BJ (cell line): ENCODE data around the gene DTHD1. TPM values are rescaled to one million over a fixed set of nuclear protein-coding genes. Genes with fewer than 3 reads are reported as not detected.

Experiments
- CTCF ChIA-PET: fragments of 350-600 bp; formaldehyde crosslinking; extraction: SDS; loops from one replicate; lab custom pipeline; 2021; ENCODE audit warnings: antibody characterized with exemption, inconsistent platforms; lab: Yijun Ruan, JAX
- POLR2A ChIA-PET: fragments of 300-600 bp; sonication (Branson Sonifier 250); formaldehyde crosslinking; extraction: SDS; loops from one replicate; lab custom pipeline; 2021; ENCODE audit warnings: antibody characterized with exemption; lab: Charles Lee
- DNase-seq: peaks from one replicate; pipeline ENCODE4 v3.0.0-alpha.2; 2011; ENCODE audit warnings: low read depth
- H3K27me3 ChIP-seq: 2 replicates; pipeline ENCODE4 v1.6.0; 2011; ENCODE audit warnings: low read length; ENCODE audit not compliant: control insufficient read depth, insufficient read depth
- H3K36me3 ChIP-seq: 2 replicates; pipeline ENCODE4 v1.5.1; 2011; ENCODE audit warnings: low read length; ENCODE audit not compliant: control insufficient read depth, insufficient read depth
- H3K4me3 ChIP-seq: 2 replicates; pipeline ENCODE4 v1.5.1; 2011; ENCODE audit warnings: low read depth, mild to moderate bottlenecking, control low read depth, low read length
- polyA plus RNA-seq: library from polyadenylated mRNA; depleted of rRNA; stranded (reverse); fragments of >200 nt; gene quantifications from 2 replicates; pipeline ENCODE4 v1.2.3, GENCODE V29; 2011
- TF ChIP-seq, protein P1 (sequence below): IDR thresholded peaks from 2 replicates; pipeline ENCODE4 v1.5.1; 2011; ENCODE audit warnings: low read depth, mild to moderate bottlenecking, control low read depth, inconsistent platforms, low read length, moderate library complexity; ENCODE audit not compliant: insufficient read depth

Gene DTHD1
- polyA plus RNA-seq, 1 experiment = not detected

GRCh38 chr4:36273276-36273675 lies 8.1 kb upstream of the DTHD1 start:
- TF ChIP-seq, protein P1, sequence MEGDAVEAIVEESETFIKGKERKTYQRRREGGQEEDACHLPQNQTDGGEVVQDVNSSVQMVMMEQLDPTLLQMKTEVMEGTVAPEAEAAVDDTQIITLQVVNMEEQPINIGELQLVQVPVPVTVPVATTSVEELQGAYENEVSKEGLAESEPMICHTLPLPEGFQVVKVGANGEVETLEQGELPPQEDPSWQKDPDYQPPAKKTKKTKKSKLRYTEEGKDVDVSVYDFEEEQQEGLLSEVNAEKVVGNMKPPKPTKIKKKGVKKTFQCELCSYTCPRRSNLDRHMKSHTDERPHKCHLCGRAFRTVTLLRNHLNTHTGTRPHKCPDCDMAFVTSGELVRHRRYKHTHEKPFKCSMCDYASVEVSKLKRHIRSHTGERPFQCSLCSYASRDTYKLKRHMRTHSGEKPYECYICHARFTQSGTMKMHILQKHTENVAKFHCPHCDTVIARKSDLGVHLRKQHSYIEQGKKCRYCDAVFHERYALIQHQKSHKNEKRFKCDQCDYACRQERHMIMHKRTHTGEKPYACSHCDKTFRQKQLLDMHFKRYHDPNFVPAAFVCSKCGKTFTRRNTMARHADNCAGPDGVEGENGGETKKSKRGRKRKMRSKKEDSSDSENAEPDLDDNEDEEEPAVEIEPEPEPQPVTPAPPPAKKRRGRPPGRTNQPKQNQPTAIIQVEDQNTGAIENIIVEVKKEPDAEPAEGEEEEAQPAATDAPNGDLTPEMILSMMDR = no peak
- Histone ChIP-seq H3K36me3 (no peaks in the 10 kb centered on the region), H3K4me3 (no peak overlapping the region), H3K27me3 (no peaks in the 10 kb centered on the region)
- ChIA-PET CTCF (no interaction called here), POLR2A (no interaction called here)
- DNase-seq = no peak

DNA sequence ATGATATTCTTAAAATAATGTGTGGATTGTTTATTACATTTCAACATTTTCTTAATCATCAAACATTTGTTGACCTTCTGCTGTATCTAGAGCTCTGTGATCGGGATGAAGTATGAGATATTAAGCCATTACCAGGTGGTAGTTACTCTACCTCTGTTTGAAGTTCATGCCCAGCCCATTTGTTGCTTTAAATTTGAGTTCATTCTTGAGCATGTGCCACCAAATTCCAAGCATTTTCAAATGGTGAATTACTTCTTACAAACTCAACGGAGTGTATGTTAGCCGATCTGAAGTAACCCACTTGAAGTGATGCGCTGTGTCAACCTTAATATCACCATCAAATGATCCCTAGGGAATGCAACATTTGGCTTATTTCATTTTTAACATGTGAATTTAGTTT lies 7.3 kb upstream of the DTHD1 start:
- ChIA-PET CTCF (no interaction called here), POLR2A (no interaction called here)
- Histone ChIP-seq H3K36me3 (no peaks in the 10 kb centered on the region), H3K27me3 (no peaks in the 10 kb centered on the region), H3K4me3 (no peak overlapping the region)
- TF ChIP-seq, protein P1 = no peak
- DNase-seq = no peak

DNA sequence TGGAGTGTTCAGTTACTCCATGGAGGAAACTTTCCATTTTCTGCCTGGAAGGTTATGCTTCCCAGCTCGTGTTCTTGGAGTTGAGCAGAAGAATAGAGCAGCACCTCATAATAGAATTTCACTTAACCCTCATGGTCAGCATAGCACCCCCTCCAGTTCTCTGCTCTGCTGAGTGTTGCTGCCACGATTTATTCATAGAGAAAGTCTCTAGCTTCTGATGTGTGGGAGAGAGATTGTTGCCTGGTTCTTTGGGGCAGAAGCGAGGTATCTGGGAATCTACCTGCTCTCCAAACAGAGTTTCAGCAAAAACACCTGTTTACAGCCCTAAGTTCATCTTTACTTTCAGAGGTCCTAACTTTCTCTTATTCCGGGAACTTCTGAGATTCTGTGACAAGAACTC lies 3.9 kb upstream of the DTHD1 start:
- DNase-seq = no peak
- ChIA-PET POLR2A (no interaction called here), CTCF (no interaction called here)
- Histone ChIP-seq H3K27me3 (no peaks in the 10 kb centered on the region), H3K36me3 (no peaks in the 10 kb centered on the region), H3K4me3 (no peak overlapping the region)
- TF ChIP-seq, protein P1 = no peak

DNA sequence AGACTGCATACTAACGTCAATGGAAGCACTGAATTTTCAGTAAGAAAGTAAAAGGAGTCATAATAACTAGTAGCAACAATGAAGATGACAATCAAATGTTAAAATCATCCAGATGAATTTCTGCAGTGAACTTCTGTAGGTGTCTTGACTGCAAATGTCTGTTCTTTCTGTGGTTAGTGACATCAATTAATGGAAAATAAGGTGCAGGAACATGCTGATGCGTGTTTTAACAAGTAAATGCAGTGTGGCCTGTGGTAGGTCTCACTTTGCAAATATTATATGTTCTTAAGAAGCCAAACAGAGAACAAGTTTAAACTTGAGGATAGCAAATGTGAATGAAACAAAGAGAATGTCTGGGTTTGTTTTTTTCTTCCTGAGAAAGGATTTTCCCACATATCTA lies 2.6 kb upstream of the DTHD1 start:
- no peaks in the 10 kb centered on the region for H3K27me3 ChIP-seq
- ChIA-PET CTCF (no interaction called here), POLR2A (no interaction called here)
- DNase-seq = no peak
- H3K4me3 ChIP-seq = no peak overlapping the region
- TF ChIP-seq, protein P1 = no peak
- no peaks in the 10 kb centered on the region for H3K36me3 ChIP-seq

- POLR2A ChIA-PET = no interaction called here
- Histone ChIP-seq H3K36me3 (no peaks in the 10 kb centered on the region), H3K27me3 (no peaks in the 10 kb centered on the region), H3K4me3 (no peak overlapping the region)
- no peak for DNase-seq
- TF ChIP-seq, protein P1 = no peak
- CTCF ChIA-PET = no interaction called here
These were observed 861 bp upstream of the DTHD1 start for GRCh38 chr4:36280555-36280954.
